AG10803 (cell line): Measurements from ENCODE around the gene CCL4.
"Not testable (repeated sequence)": the region's sequence is repeated elsewhere in the genome, so short reads cannot be mapped to it uniquely, and the experiment has no call there.

Experiments used
- DNase-seq: peaks from one replicate; pipeline ENCODE4 v3.0.0; 2010; ENCODE audit warnings: low read depth
- H3K4me3 ChIP-seq: 2 replicates; pipeline ENCODE4 v1.5.1; 2011; ENCODE audit warnings: mild to moderate bottlenecking, low read length, control low read depth
- TF ChIP-seq, protein P1 (sequence below): conservative IDR thresholded peaks from 2 replicates; pipeline ENCODE4 v1.5.1; 2011; ENCODE audit warnings: mild to moderate bottlenecking, low read length, control low read depth, inconsistent platforms

Gene CCL4

DNA sequence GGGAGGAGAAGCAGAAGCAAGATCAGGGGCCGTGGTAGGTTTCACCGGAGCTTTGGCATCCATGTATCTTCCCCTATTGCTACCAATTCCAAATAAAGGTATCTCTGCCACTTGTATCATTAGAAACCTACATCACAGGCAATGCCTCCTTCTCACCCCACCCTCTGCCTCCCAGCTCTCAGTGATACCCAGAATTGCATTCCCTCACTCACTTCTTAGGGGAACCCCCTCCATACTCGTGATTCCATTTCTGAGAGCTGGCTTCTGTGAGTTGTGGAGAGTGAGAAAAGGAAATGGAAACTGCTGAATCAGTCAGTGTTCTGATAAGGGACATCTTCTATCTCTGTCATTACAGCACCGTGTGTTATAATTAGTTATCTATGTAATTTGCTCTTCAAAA, 11.4 kb upstream of the CCL4 start:
- no peak for DNase-seq
- TF ChIP-seq, protein P1, sequence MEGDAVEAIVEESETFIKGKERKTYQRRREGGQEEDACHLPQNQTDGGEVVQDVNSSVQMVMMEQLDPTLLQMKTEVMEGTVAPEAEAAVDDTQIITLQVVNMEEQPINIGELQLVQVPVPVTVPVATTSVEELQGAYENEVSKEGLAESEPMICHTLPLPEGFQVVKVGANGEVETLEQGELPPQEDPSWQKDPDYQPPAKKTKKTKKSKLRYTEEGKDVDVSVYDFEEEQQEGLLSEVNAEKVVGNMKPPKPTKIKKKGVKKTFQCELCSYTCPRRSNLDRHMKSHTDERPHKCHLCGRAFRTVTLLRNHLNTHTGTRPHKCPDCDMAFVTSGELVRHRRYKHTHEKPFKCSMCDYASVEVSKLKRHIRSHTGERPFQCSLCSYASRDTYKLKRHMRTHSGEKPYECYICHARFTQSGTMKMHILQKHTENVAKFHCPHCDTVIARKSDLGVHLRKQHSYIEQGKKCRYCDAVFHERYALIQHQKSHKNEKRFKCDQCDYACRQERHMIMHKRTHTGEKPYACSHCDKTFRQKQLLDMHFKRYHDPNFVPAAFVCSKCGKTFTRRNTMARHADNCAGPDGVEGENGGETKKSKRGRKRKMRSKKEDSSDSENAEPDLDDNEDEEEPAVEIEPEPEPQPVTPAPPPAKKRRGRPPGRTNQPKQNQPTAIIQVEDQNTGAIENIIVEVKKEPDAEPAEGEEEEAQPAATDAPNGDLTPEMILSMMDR, result no peak
- no peak overlapping the region for H3K4me3 ChIP-seq

DNA sequence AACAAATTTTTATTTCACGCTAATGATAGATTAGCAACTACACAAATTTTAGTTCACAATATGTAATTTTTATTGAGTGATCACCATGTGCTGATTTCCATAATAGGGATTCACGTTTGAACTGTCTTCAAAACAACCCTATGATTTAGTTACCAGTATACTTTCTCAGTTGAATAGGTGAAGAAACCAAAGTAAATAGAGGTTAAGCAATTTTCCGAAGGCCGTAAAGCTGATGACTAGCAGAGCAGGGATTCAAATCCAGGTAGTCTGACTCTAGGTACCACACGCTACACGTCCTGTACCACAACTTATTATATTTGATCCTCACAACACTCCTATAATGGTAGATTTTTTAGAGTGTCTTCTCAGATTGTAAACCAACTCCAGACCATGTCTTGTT, 10.9 kb upstream of the CCL4 start:
- not testable (repeated sequence) for DNase-seq, H3K4me3 ChIP-seq

DNA sequence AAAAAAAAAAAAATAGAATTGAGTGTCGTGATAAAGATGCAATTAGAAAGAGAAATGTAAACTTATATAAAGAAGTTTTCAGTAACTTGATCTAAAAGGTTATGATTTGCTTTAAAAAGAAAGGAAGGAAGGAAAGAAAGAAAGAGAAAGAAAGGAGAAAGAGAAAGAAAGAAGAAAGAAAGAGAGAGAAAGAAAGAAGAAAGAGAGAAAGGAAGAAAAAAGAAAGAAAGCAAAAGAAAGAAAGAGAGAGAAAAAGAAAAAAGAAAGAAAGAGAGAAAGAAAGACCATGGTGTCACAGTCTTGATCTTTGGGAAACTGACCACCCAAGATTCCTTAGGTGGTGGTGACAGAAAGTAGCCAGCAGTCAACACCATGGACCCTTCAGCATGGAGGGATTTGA, 9.4 kb upstream of the CCL4 start:
- TF ChIP-seq, protein P1, result no peak
- DNase-seq, result no peak
- no peak overlapping the region for H3K4me3 ChIP-seq

DNA sequence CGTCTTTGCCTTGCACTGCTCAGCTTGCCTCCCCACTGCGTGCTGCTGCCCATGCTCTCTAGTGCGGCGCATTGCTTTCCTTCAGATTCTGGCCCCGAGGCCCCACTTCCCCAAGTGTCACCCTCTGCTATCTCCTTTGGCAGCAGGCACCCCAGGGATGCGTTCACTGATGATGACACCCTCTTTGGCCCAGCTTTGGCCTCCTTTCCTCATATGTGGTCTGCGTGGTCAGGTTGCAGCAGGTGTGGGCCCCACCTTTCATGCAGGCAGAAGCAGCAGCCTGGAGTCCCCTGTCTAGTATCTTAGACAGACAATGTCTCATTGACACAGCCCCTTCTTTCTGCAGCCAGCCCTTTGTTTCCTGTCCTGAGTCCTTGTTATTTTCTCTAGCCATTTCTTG, 8.9 kb upstream of the CCL4 start:
- no peak overlapping the region for H3K4me3 ChIP-seq
- no peak for DNase-seq
- TF ChIP-seq, protein P1, result no peak

DNA sequence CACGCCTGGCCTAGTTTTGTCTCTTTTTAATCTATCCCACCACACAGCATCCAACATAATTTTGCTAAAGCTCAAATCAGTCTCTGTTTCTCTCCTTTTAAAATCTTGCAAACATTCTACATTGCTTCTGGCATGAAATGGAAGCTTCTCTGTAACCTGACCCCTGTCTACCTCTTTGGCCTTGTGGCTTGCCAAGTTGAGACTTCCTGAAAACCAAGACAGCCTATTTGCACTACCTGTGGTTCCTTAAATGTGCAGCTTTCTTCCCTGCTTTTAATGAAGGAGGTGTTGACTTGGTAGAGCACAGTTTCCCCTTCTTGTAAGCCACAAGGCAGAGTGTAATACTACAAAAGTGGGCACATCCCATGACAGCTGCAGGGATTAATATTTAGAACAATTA, 7.6 kb upstream of the CCL4 start:
- TF ChIP-seq, protein P1, result no peak
- no peak for DNase-seq
- no peak overlapping the region for H3K4me3 ChIP-seq

DNA sequence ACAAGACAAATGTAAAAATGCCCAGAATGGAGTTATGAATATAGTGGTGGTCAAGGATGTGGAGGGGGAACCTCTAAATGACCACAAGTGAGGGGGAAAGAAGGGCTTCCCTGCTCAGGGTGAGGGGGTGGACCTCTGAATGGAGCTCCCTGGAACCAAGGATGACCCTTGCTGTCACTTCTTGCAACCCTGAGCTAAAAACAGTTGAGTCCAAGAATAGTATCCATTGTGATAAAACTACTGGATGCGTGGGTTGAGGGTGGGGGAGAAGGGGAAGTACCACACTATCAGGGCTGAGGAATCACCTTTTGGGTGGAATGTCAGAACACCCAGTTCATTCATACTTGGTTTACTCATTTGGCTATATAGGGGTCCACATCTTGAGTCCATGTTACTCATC, 4.6 kb upstream of the CCL4 start:
- not testable (repeated sequence) for DNase-seq, H3K4me3 ChIP-seq

DNA sequence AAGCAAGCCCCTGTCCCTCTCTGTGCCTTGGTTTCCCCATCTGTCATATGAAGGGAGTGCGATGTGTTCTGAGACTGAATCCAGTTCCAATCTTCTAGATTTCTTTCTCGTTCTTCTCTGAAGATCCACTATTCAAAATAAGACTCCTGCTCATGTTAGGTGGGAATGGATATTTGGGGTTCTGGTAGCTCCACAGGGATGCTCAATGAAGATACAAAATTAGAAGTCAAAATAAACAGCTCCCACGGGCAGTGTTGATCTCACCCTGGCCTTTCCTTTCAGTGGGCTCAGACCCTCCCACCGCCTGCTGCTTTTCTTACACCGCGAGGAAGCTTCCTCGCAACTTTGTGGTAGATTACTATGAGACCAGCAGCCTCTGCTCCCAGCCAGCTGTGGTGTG, 619 bp downstream of the CCL4 start:
- not testable (repeated sequence) for H3K4me3 ChIP-seq, DNase-seq

DNA sequence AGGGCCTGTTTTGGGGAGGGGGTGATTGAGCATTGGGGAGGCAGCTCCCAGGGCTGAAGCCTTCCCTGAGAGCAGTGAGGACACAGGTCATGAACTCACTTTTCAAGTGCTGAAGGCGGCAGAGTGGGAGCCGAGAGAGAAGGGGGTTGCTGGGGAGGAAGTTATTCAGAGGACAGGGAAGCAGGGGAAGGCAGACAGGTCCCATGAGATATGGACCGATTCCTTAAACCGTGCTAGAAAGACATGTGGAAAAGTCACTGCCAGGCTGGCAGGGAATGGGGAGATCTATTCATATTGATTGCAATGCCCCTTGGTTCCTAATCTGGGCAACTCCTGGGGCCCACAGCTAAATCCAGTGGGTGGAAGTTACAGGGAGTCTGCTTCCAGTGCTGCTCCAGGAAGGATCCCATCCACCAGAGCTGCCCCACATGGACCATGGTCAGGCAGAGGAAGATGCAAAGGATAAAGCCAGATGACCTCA, 1.1 kb downstream of the CCL4 start:
- TF ChIP-seq, protein P1, result no peak
- DNase-seq, result no peak
- no peak overlapping the region for H3K4me3 ChIP-seq

DNA sequence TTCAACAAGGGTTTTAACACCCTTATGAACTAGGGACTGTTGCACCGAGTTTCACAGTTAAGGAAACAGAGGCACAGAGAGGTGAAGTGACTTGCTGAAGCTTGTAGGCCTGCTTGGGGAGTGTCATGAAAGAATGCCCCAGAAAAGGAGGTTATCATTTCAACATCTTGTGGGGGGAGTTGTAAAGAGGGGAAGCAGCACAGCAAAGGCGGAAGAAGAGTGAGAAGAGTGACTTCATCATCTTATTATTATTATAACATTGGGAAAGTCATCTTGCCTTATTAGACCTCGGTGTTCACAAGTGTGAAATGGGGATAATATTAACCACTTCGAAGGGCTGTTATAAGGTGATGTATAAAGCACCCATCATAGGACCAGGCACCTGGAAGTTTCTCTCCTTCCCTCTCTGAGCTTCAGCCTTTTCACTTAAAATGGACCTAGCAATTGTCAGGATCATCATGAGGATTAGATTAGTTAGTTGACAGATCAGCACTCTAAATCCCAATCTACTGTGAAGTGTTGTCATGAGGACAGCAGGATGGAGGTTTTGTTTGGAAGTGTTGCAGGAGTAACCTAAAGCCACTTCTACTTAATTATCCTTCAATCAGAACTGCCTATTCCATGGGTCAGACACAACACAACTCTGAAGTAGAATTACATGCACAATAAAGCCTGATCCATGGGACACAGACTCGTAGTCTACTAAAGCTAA, 2.3 kb downstream of the CCL4 start:
- DNase-seq, result no peak

More for the DNA sequence above, 2.3 kb downstream of the CCL4 start:
- H3K4me3 ChIP-seq, result no peak overlapping the region
- TF ChIP-seq, protein P1, result no peak
